Measurements from ENCODE around the gene TESK1. TPM values are rescaled to one million over a fixed set of nuclear protein-coding genes. Genes with fewer than 3 reads are reported as not detected.

The TESK1 gene
- total RNA-seq, 1 donor from 2014 or later, result 62.3 TPM

DNA sequence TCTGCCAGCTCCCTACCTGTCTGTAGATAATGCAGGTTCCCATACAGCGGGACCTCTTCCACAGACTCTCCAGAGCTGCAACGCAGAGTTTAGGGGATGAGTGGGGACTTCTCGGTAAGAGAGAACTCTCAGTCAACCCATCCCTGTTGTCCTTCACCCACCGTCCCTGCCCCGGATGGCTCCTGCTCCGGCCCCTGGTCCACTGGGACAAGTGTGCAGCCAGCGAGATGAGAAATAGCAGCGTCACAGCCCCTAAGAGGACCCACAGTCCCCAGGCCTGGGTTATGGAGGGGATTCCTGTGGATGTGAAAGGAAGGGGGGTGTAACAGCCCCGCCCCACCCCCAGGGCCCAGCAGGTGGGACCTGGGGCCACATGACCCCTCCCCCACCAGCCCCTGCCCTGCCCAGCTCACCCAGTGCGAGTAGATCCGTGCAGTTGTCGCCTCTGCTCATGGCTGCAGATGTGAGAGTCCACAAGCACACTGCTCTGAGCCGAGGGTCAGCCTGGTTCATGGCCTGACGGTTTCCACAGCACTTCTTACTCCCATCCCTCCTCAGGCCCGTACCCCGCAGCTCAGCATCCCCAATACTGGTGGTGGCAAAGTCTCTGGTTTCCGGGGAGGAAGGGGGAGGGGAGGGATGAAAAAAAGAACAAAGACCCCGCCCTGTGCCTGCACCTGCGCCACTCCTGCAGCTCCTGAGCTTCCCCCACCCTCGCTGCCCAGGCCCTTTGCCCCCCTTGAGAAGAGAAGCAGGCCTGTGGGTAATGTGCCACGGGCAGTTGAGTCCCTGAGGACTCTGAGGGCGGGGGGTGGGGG is 45.5 kb downstream of the TESK1 start, which contains the start of gene SIT1:
TSS of gene SIT1 (minus strand) at position 591 of the 818 bp plus-strand sequence. CDS start at position 513, 78 bp downstream.
- no peaks in the 10 kb centered on the region for H3K9me3 Mint-ChIP-seq (ENCODE audit: low read depth)
- DNase-seq (ENCODE audit: low spot score, unreplicated experiment), result no peak
- TF ChIP-seq, protein P1, sequence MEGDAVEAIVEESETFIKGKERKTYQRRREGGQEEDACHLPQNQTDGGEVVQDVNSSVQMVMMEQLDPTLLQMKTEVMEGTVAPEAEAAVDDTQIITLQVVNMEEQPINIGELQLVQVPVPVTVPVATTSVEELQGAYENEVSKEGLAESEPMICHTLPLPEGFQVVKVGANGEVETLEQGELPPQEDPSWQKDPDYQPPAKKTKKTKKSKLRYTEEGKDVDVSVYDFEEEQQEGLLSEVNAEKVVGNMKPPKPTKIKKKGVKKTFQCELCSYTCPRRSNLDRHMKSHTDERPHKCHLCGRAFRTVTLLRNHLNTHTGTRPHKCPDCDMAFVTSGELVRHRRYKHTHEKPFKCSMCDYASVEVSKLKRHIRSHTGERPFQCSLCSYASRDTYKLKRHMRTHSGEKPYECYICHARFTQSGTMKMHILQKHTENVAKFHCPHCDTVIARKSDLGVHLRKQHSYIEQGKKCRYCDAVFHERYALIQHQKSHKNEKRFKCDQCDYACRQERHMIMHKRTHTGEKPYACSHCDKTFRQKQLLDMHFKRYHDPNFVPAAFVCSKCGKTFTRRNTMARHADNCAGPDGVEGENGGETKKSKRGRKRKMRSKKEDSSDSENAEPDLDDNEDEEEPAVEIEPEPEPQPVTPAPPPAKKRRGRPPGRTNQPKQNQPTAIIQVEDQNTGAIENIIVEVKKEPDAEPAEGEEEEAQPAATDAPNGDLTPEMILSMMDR (IDR thresholded peaks at IDR 0.05; ENCODE audit: unreplicated experiment), result no peak
- H3K36me3 Mint-ChIP-seq (ENCODE audit: insufficient read depth), result no peaks in the 10 kb centered on the region
- H3K27ac Mint-ChIP-seq, result no peak within 1 kb of the TSS
- peaks cover 11% of the 10 kb centered on the region for H3K27me3 Mint-ChIP-seq
- H3K4me3 Mint-ChIP-seq (ENCODE audit: low read depth), result peak within 1 kb of the TSS; percentile 16
- peaks cover 17% of the 10 kb centered on the region for H3K4me1 Mint-ChIP-seq (ENCODE audit: low read depth)

DNA sequence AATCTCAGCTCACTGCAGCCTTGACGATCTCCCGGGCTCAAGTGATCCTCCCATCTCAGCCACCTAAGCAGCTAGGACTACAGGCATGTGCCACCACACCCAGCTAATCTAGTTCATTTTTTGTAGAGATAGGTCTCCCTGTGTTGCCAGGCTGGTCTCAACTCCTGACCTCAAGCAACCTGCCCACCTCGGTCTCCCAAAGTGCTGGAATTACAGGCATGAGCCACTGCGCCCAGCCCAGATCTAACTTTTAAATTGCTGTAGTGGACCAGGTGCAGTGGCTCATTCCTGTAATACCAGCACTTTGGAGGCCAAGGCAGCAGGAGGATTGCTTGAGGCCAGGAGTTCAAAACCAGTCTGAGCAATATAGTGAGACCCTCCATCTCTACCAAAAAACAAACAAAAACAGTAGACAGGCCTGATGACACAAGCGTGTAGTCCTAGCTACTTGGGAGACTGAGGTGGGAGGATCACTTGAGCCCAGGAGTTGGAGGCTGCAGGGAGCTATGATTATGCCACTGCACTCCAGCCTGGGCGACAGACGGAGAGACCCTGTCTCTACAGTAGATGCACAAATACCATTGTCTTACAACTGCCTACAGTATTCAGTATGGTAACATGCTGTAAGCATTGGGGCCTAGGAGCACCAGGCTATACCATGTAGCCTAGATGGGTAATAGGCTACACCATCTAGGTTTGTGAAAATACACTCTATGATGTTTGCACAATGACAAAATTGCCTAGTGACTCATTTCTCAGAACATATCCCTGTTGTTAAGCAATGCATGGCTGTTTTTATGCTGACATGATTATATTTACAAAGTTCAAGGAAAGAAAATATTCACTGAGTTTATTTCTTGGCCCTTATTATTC is 47.1 kb downstream of the TESK1 start:
- TF ChIP-seq, protein P1 (IDR thresholded peaks at IDR 0.05; ENCODE audit: unreplicated experiment), result no peak
- DNase-seq (ENCODE audit: low spot score, unreplicated experiment), result no peak
- H3K36me3 Mint-ChIP-seq (ENCODE audit: insufficient read depth), result no peaks in the 10 kb centered on the region
- H3K4me1 Mint-ChIP-seq (ENCODE audit: low read depth), result peaks cover 15% of the 10 kb centered on the region
- H3K9me3 Mint-ChIP-seq (ENCODE audit: low read depth), result no peaks in the 10 kb centered on the region
- no peak overlapping the region for H3K4me3 Mint-ChIP-seq (ENCODE audit: low read depth)
- H3K27me3 Mint-ChIP-seq, result peaks cover 18% of the 10 kb centered on the region
- no peak overlapping the region for H3K27ac Mint-ChIP-seq

DNA sequence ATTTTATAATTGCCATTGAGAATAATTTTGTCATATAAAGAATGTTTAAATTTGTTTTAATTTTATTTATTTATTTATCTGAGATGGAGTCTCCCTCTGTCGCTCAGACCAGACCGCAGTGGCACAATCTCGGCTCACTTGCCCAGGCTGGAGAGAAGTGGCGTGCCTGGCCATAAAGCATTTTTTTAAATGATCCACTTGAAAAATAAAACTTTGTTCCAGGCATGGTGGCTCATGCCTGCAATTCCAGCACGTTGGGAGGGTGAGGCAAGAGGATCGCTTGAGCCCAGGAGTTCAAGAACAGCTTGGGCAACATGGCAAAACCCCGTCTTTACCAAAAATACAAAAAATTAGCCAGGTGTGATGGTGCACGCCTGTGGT is 47.8 kb downstream of the TESK1 start:
- TF ChIP-seq, protein P1 (IDR thresholded peaks at IDR 0.05; ENCODE audit: unreplicated experiment), result no peak
- H3K9me3 Mint-ChIP-seq (ENCODE audit: low read depth), result no peaks in the 10 kb centered on the region

DNA sequence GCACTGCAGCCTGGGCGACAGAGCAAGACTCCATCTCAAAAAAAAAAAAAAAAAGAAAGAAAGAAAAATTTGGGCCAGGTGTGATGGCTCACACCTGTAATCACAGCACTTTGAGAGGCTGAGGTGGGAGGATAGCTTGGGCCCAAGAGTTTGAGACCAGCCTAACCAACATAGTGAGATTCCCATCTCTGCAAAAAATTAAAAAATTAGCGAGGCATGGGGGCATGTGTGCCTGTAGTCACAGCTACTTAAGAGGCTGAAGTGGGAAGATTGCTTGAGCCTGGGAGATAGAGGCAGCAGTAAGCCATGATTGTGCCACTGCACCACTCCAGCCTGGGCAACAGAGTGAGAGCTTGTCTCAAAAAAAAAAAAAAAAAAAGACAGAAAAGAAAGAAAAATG is 48.5 kb downstream of the TESK1 start:
- peaks cover 8% of the 10 kb centered on the region for H3K27me3 Mint-ChIP-seq
- H3K27ac Mint-ChIP-seq, result no peak overlapping the region
- H3K4me1 Mint-ChIP-seq (ENCODE audit: low read depth), result peaks cover 13% of the 10 kb centered on the region
- H3K4me3 Mint-ChIP-seq (ENCODE audit: low read depth), result no peak overlapping the region
- no peak for DNase-seq (ENCODE audit: low spot score, unreplicated experiment)
- H3K36me3 Mint-ChIP-seq (ENCODE audit: insufficient read depth), result peaks cover 2% of the 10 kb centered on the region
- TF ChIP-seq, protein P1 (IDR thresholded peaks at IDR 0.05; ENCODE audit: unreplicated experiment), result no peak
- H3K9me3 Mint-ChIP-seq (ENCODE audit: low read depth), result no peaks in the 10 kb centered on the region

More for the DNA sequence above, 47.8 kb downstream of the TESK1 start:
- Mint-ChIP-seq H3K27ac (no peak overlapping the region), H3K36me3 (ENCODE audit: insufficient read depth) (peaks cover under 1% of the 10 kb centered on the region), H3K4me3 (ENCODE audit: low read depth) (no peak overlapping the region), H3K27me3 (peaks cover 15% of the 10 kb centered on the region), H3K4me1 (ENCODE audit: low read depth) (peaks cover 13% of the 10 kb centered on the region)
- DNase-seq (ENCODE audit: low spot score, unreplicated experiment), result no peak

DNA sequence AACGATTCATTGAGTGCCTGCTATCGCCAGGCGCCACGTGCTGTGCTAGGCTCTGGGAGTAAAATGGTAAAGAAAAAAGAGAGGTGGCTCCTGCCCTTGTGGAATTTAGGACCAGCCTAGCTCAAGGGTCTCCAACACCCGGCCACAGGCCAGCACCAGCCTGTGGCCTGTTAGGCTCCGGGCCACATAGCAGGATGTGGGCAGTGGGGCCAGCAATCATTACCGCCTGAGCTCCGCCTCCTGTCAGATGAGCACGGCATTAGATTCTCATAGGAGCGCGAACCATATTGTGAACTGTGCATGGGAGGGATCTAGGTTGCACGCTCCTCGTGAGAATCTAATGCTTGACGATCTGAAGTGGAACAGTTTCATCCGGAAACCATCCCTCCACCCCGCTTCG is 51.3 kb downstream of the TESK1 start:
- no peak for DNase-seq (ENCODE audit: low spot score, unreplicated experiment)
- Mint-ChIP-seq H3K27me3 (peaks cover 6% of the 10 kb centered on the region), H3K9me3 (ENCODE audit: low read depth) (no peaks in the 10 kb centered on the region), H3K36me3 (ENCODE audit: insufficient read depth) (peaks cover 5% of the 10 kb centered on the region), H3K4me3 (ENCODE audit: low read depth) (no peak overlapping the region), H3K4me1 (ENCODE audit: low read depth) (peaks cover 18% of the 10 kb centered on the region), H3K27ac (no peak overlapping the region)
- TF ChIP-seq, protein P1 (IDR thresholded peaks at IDR 0.05; ENCODE audit: unreplicated experiment), result no peak
